ENCODE measurements around the gene MYRIP. TPM values are rescaled to one million over a fixed set of nuclear protein-coding genes. Genes with fewer than 3 reads are reported as not detected.

MYRIP gene
- total RNA-seq, 2 donors from 2014 or later = 4.8 to 9.3 TPM

DNA sequence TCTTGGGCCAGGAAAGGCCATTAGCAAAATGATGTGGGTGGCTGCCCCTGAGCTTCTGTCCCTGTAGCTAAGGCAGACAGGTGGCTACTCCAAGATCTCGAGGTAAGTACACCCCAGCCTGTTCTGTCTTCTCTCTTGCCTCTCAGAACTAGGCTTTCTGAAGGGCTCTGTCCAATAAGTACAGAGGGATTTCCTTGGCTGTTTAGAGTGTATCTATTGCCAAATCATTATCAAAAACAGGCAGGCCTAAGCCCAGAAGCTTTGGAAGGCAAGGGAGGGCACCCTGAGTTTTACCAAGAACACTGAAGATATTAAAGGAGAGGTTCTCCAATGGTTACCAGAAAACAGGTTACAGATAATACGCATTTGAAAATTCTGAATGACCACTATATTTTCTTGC lies 156.6 kb downstream of the MYRIP start:
- intact Hi-C loops (cut with DNase I) = no loop called here

DNA sequence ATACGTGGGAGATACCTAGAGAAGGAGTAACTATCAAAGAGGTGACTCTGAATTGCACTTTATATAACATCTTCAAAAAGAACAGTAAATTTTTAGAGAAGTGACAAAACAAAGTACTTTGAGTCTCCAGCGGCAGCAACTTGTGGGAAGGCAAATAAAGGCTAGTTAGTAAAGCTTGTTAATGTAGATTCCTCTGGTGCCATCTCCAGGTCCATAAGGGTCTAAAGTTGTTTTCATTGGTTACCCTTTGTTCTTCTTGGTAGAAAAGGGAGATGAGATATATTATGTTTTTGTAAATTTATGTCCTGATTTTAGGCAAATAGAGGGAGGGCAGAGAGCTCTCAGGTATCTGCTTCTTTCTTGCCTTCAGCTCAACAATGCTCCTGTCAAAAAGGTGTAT lies 161.6 kb downstream of the MYRIP start:
- intact Hi-C loops (cut with DNase I) = no loop called here
- Histone ChIP-seq H3K4me3 (no peak overlapping the region), H3K9me3 (no peaks in the 10 kb centered on the region), H3K4me1 (replicated peaks) (no peaks in the 10 kb centered on the region), H3K27me3 (replicated peaks; ENCODE audit: insufficient read depth) (no peaks in the 10 kb centered on the region), H3K27ac (no peak overlapping the region), H3K36me3 (no peaks in the 10 kb centered on the region)
- WGBS = 64% methylated on average over 2 of the region's 2 CpGs
- DNase-seq (ENCODE audit: low spot score) = no peak
- TF ChIP-seq, protein P1, sequence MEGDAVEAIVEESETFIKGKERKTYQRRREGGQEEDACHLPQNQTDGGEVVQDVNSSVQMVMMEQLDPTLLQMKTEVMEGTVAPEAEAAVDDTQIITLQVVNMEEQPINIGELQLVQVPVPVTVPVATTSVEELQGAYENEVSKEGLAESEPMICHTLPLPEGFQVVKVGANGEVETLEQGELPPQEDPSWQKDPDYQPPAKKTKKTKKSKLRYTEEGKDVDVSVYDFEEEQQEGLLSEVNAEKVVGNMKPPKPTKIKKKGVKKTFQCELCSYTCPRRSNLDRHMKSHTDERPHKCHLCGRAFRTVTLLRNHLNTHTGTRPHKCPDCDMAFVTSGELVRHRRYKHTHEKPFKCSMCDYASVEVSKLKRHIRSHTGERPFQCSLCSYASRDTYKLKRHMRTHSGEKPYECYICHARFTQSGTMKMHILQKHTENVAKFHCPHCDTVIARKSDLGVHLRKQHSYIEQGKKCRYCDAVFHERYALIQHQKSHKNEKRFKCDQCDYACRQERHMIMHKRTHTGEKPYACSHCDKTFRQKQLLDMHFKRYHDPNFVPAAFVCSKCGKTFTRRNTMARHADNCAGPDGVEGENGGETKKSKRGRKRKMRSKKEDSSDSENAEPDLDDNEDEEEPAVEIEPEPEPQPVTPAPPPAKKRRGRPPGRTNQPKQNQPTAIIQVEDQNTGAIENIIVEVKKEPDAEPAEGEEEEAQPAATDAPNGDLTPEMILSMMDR (IDR thresholded peaks at IDR 0.05) = peak in 1 of 4 experiments; percentile 15
- TF ChIP-seq POLR2AphosphoS5 (IDR thresholded peaks at IDR 0.05) = no peak

More for the DNA sequence above, 156.6 kb downstream of the MYRIP start:
- no peak for DNase-seq (ENCODE audit: low spot score)
- no peak overlapping the region for H3K27ac ChIP-seq
- no peaks in the 10 kb centered on the region for H3K9me3 ChIP-seq
- H3K4me3 ChIP-seq = no peak overlapping the region
- 65% methylated on average over 2 of the region's 2 CpGs for WGBS
- H3K4me1 ChIP-seq (replicated peaks) = no peaks in the 10 kb centered on the region
- no peaks in the 10 kb centered on the region for H3K27me3 ChIP-seq (replicated peaks; ENCODE audit: insufficient read depth)
- TF ChIP-seq POLR2A (IDR thresholded peaks at IDR 0.05) (no peak), POLR2AphosphoS5 (IDR thresholded peaks at IDR 0.05) (no peak)
- TF ChIP-seq, protein P1 (IDR thresholded peaks at IDR 0.05) = no peak
- no peaks in the 10 kb centered on the region for H3K36me3 ChIP-seq

DNA sequence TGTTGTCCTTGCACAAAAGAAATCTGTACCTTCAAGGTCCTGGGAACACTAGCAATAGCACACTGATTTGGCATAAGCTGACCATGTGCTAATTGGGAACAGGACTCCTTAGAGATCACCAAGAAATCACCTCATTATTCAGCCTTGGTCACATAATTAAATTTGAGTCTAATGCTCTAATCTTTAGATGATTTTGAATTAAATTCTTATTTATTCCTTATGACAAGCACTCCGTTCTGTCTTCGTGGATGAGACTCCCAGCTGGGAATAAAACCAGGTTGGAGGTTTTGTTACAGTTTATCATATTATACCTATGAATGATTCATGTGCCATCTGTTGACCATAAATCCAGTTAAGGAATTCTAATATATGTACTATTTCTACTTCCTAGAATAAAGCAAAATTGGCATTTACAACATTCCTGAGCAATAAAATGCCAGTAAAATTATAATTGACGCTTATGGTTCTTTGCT lies 162.2 kb downstream of the MYRIP start:
- no peak for TF ChIP-seq POLR2AphosphoS5 (IDR thresholded peaks at IDR 0.05)
- TF ChIP-seq, protein P1 (IDR thresholded peaks at IDR 0.05) = no peak
- TF ChIP-seq POLR2A (IDR thresholded peaks at IDR 0.05) = no peak
- Histone ChIP-seq H3K36me3 (no peaks in the 10 kb centered on the region), H3K27me3 (replicated peaks; ENCODE audit: insufficient read depth) (no peaks in the 10 kb centered on the region), H3K4me1 (replicated peaks) (no peaks in the 10 kb centered on the region), H3K4me3 (no peak overlapping the region), H3K27ac (no peak overlapping the region), H3K9me3 (no peaks in the 10 kb centered on the region)
- no peak for DNase-seq (ENCODE audit: low spot score)
- 36% methylated on average over 3 of the region's 3 CpGs for WGBS
- intact Hi-C loops (cut with DNase I) = no loop called here

DNA sequence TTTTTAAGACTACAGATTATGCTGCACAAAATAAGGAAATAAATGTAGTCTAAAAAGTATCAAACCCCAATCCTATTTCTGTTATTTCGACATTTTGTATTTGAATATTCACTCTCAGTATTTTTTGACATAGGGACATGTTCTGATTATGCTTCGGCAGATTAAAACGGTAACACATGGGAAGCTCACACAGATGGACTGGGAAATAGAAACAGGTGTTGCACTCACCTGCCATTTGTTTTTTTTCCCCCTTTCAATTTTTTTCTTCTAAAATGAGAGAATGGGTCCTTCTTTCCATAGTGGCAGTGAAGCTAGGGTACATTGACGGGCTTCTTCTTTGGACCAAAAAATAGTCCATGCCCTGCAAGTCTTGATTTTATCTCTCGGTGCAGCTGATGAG lies 163.1 kb downstream of the MYRIP start:
- no peaks in the 10 kb centered on the region for H3K36me3 ChIP-seq
- no peak overlapping the region for H3K4me3 ChIP-seq
- no peaks in the 10 kb centered on the region for H3K27me3 ChIP-seq (replicated peaks; ENCODE audit: insufficient read depth)
- no peak for DNase-seq (ENCODE audit: low spot score)
- intact Hi-C loops (cut with DNase I) = no loop called here
- H3K4me1 ChIP-seq (replicated peaks) = no peaks in the 10 kb centered on the region
- no peaks in the 10 kb centered on the region for H3K9me3 ChIP-seq
- no peak overlapping the region for H3K27ac ChIP-seq
- TF ChIP-seq, protein P1 (IDR thresholded peaks at IDR 0.05) = no peak
- TF ChIP-seq POLR2A (IDR thresholded peaks at IDR 0.05) (no peak), POLR2AphosphoS5 (IDR thresholded peaks at IDR 0.05) (no peak)
- 91% methylated on average over 5 of the region's 5 CpGs for WGBS

DNA sequence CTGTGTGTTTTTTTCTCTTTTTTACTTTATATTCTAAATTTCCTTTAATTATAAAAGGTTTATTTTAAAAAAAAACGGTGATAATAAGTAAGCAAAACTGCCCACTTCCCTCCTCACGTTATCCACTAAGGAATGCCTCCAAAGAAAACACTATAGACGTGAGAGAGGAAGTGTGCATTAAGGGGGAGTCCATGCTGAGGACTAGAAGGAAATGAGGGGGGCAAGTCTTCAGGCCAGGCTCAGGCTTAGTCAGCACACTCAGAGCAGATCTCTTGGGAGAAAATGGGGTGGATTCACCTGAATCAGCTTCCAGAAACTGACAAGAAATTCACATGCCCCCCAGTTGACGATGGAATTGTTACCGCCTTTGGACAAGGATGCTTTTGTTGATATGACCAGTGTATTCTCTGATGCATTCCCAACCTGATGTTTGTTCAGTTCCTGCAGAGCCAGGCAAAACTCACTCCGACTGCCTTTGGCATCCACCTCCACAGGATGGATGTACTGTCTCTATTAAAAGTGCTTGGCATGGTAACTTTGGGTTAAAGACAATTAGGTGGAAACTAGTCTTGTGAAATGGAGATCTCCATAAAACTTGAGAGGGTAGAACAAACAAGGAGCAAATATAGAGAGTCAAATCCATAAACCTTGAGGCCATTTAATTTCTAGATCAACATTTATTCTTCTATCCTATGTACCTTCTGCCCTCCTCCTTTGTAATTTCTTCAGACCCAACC lies 167.8 kb downstream of the MYRIP start:
- no peaks in the 10 kb centered on the region for H3K36me3 ChIP-seq
- H3K9me3 ChIP-seq = no peaks in the 10 kb centered on the region
- peak; percentile 48 for DNase-seq (ENCODE audit: low spot score)
- H3K4me3 ChIP-seq = no peak overlapping the region
- TF ChIP-seq POLR2AphosphoS5 (IDR thresholded peaks at IDR 0.05) (peak; percentile 81), POLR2A (IDR thresholded peaks at IDR 0.05) (no peak)
- TF ChIP-seq, protein P1 (IDR thresholded peaks at IDR 0.05) = no peak
- intact Hi-C loops (cut with DNase I) = no loop called here
- 44% methylated on average over 6 of the region's 6 CpGs for WGBS
- no peak overlapping the region for H3K27ac ChIP-seq
- no peaks in the 10 kb centered on the region for H3K27me3 ChIP-seq (replicated peaks; ENCODE audit: insufficient read depth)
- no peaks in the 10 kb centered on the region for H3K4me1 ChIP-seq (replicated peaks)
